NCI-H2107 (cell line): ENCODE data around the gene AP1AR.
A peak's percentile ranks its signal among the peaks of the same experiment; 100 is the strongest.
"Not testable (repeated sequence)": the region's sequence is repeated elsewhere in the genome, so short reads cannot be mapped to it uniquely, and the experiment has no call there.

ENCODE experiments used
- DNase-seq: peaks from one replicate; lab custom pipeline; 2025; lab: John Stamatoyannopoulos, UW

AP1AR gene

GRCh38 chr4:112231779-112232713, at the start of gene AP1AR:
TSS of gene AP1AR (plus strand) at chr4:112231787. CDS start at chr4:112232092, 305 bp downstream.
- DNase-seq = peak; percentile 1

GRCh38 chr4:112182604-112183003, 49.0 kb upstream of the AP1AR start:
- no peak for DNase-seq

GRCh38 chr4:112183252-112183651, 48.3 kb upstream of the AP1AR start:
- DNase-seq = no peak

GRCh38 chr4:112184438-112184837, 47.1 kb upstream of the AP1AR start:
- DNase-seq = no peak

- DNase-seq = no peak
Measured at GRCh38 chr4:112185334-112185733, 46.3 kb upstream of the AP1AR start.

- no peak for DNase-seq
Measured at GRCh38 chr4:112185740-112186670, 45.6 kb upstream of the AP1AR start.

GRCh38 chr4:112189754-112190153, 41.8 kb upstream of the AP1AR start:
- no peak for DNase-seq

GRCh38 chr4:112190684-112191083, 40.9 kb upstream of the AP1AR start:
- no peak for DNase-seq

GRCh38 chr4:112196461-112196860, 35.1 kb upstream of the AP1AR start:
- DNase-seq = no peak

GRCh38 chr4:112199041-112199440, 32.5 kb upstream of the AP1AR start:
- DNase-seq = no peak

- DNase-seq = no peak
Measured at GRCh38 chr4:112201915-112202505, 29.6 kb upstream of the AP1AR start.

GRCh38 chr4:112203593-112203992, 28.0 kb upstream of the AP1AR start:
- no peak for DNase-seq

GRCh38 chr4:112206431-112206830, 25.2 kb upstream of the AP1AR start:
- DNase-seq = no peak

- DNase-seq = not testable (repeated sequence)
Measured at GRCh38 chr4:112208137-112209095, 23.2 kb upstream of the AP1AR start.

GRCh38 chr4:112210777-112211176, 20.8 kb upstream of the AP1AR start:
- DNase-seq = no peak

- DNase-seq = no peak
Measured at GRCh38 chr4:112213091-112213490, 18.5 kb upstream of the AP1AR start.

- DNase-seq = no peak
Measured at GRCh38 chr4:112213856-112214255, 17.7 kb upstream of the AP1AR start.

- no peak for DNase-seq
Measured at GRCh38 chr4:112214390-112215264, 17.0 kb upstream of the AP1AR start.

GRCh38 chr4:112219826-112220366, 11.7 kb upstream of the AP1AR start:
- DNase-seq = no peak
